ENCODE results near the gene CYP2A7. TPM values are rescaled to one million over a fixed set of nuclear protein-coding genes. Genes with fewer than 3 reads are reported as not detected.
"Not testable (repeated sequence)": the region's sequence is repeated elsewhere in the genome, so short reads cannot be mapped to it uniquely, and the experiment has no call there.

Gene CYP2A7
- total RNA-seq, 1 donor from 2014 or later, result 4.9 TPM

DNA sequence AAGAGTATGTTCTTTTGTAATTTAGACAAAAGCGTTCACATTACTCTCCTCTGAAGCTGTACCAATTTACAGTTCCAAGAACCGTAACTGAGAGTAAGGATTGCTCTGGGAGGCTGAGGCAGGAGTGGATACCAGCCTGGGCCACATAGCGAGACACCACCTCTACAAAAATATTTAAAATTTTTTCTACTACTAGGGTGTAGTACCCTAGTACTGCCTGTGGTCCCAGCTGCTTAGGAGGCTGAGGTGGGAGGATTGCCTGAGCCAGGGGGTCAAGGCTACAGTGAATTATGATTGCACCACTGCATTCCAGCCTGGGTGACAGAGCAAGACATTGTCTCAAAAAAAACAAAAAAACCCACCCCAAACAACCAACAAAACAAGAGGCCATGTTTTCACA lies 19.7 kb downstream of the CYP2A7 start:
- no peaks in the 10 kb centered on the region for H3K36me3 ChIP-seq
- DNase-seq (ENCODE audit: extremely low spot score in 2 of 2), result no peak
- H3K4me1 ChIP-seq, result no peaks in the 10 kb centered on the region
- TF ChIP-seq POLR2AphosphoS5 (IDR thresholded peaks at IDR 0.05; ENCODE audit: insufficient read depth in 1 of 2, low read depth in 1 of 2) (no peak), POLR2A (IDR thresholded peaks at IDR 0.05) (no peak)
- TF ChIP-seq, protein P1, sequence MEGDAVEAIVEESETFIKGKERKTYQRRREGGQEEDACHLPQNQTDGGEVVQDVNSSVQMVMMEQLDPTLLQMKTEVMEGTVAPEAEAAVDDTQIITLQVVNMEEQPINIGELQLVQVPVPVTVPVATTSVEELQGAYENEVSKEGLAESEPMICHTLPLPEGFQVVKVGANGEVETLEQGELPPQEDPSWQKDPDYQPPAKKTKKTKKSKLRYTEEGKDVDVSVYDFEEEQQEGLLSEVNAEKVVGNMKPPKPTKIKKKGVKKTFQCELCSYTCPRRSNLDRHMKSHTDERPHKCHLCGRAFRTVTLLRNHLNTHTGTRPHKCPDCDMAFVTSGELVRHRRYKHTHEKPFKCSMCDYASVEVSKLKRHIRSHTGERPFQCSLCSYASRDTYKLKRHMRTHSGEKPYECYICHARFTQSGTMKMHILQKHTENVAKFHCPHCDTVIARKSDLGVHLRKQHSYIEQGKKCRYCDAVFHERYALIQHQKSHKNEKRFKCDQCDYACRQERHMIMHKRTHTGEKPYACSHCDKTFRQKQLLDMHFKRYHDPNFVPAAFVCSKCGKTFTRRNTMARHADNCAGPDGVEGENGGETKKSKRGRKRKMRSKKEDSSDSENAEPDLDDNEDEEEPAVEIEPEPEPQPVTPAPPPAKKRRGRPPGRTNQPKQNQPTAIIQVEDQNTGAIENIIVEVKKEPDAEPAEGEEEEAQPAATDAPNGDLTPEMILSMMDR (IDR thresholded peaks at IDR 0.05), result no peak
- no peak overlapping the region for H3K4me3 ChIP-seq
- peak overlapping the region; percentile 61 for H3K27ac ChIP-seq
- H3K9me3 ChIP-seq, result no peaks in the 10 kb centered on the region
- intact Hi-C loops (cut with DNase I), result no loop called here
- H3K27me3 ChIP-seq, result no peaks in the 10 kb centered on the region

DNA sequence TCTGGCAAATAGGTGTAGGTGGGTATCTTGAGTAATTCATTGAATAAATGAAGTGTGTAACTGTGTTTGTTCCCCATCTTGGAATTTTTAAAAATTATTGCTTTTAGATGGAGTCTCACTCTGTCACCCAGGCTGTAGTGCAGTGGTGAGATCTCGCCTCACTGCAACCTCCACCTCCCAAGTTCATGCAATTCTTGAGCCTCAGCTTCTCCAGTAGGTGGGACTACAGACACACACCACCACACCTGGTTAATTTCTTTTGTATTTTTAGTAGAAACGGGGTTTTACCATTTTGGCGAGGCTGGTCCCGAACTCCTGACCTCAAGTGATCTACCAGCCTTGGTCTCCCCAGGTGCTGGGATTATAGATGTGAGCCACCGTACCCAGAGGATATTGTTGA lies 23.9 kb downstream of the CYP2A7 start:
- no peak overlapping the region for H3K4me3 ChIP-seq
- H3K9me3 ChIP-seq, result no peaks in the 10 kb centered on the region
- H3K27ac ChIP-seq, result no peak overlapping the region
- no peak for TF ChIP-seq POLR2AphosphoS5 (IDR thresholded peaks at IDR 0.05; ENCODE audit: insufficient read depth in 1 of 2, low read depth in 1 of 2)
- TF ChIP-seq, protein P1 (IDR thresholded peaks at IDR 0.05), result no peak
- no peak for TF ChIP-seq POLR2A (IDR thresholded peaks at IDR 0.05)
- intact Hi-C loops (cut with DNase I), result no loop called here
- DNase-seq (ENCODE audit: extremely low spot score in 2 of 2), result no peak
- no peaks in the 10 kb centered on the region for H3K4me1 ChIP-seq
- no peaks in the 10 kb centered on the region for H3K27me3 ChIP-seq
- H3K36me3 ChIP-seq, result no peaks in the 10 kb centered on the region

DNA sequence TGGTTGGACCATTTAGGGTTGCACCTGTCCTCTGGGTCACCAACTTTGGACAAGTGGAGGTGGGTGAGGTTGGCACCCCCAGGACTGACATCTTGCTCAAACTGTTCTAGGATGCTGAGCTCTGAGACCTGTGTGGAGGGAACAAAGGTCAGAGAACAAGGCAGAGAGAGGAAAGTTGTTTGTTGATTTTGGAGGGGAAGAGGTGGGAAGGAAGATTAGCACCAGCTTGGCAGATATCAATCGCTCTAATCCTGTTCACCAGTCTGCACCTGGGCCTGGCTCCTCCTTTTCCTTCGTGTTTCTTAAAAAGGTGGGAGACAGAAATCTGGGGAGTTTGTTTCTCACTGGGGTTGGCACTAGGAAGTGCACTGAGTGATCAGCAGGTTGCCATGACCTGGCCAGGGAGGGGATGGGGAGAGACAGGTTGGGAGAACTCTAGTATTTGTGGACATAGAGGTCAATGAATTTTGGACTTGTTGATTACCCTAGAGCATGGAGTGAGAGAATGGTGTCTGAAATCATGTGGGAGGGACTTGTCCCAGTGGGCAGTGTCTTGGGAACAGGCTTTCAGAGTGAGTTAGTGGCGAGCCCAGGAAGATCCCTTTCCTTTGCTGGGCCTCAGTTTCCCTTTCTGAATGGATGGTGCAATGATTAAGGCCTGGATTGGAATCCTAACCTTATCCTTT lies 29.4 kb downstream of the CYP2A7 start:
- H3K4me3 ChIP-seq; H3K27ac ChIP-seq; intact Hi-C loops (cut with DNase I); DNase-seq (ENCODE audit: extremely low spot score in 2 of 2); H3K36me3 ChIP-seq; H3K9me3 ChIP-seq; H3K27me3 ChIP-seq: not testable (repeated sequence)
- H3K4me1 ChIP-seq, result peaks cover 13% of the 10 kb centered on the region

DNA sequence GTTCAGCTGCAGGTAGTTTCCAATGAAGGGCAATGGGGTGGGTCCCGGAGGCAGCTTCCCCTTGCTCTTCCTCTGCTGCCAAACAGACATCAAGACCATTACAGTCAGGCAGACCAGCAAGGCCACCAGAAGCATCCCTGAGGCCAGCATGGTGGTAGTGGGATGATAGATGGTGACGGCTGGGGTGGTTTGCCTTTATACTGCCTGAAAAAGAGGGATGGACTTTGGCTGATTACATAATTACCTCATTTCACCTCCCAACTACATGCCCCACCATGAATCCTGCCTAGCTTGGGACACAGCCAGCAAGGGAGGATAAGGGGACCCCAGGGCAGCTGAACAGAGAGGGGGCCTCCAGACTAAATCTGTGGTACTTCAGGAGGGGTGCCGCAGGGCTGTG lies 31.8 kb downstream of the CYP2A7 start, which contains the start of gene CYP2A6:
TSS of gene CYP2A6 (minus strand) at position 171 of the 400 bp plus-strand sequence. CDS start at position 150, 21 bp downstream.
- H3K27ac ChIP-seq; H3K4me3 ChIP-seq; H3K36me3 ChIP-seq; intact Hi-C loops (cut with DNase I); DNase-seq (ENCODE audit: extremely low spot score in 2 of 2); H3K9me3 ChIP-seq; H3K27me3 ChIP-seq: not testable (repeated sequence)
- peaks cover 13% of the 10 kb centered on the region for H3K4me1 ChIP-seq

DNA sequence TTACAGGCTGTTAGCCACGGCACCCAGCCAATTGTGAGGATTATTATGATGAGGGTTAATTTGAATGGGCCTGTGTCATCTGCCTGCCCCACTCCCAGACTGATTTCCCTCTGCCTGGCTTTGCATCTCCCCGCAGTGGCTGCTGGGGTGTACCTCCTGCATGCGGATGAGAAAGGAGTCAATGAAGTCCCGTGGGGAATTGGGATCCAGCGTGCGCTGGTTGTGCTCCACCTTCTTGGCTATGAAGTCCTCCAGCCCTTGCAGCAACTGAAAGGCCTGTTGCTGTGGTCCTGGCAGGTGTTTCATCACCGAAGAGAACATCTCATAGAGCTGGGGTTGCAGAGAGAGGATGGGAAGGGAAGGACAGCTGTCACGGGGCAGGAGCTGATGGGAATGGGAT lies 35.3 kb downstream of the CYP2A7 start:
- H3K9me3 ChIP-seq; H3K27me3 ChIP-seq; DNase-seq (ENCODE audit: extremely low spot score in 2 of 2); H3K36me3 ChIP-seq; H3K4me3 ChIP-seq; intact Hi-C loops (cut with DNase I); H3K27ac ChIP-seq: not testable (repeated sequence)
- H3K4me1 ChIP-seq, result peaks cover 20% of the 10 kb centered on the region

DNA sequence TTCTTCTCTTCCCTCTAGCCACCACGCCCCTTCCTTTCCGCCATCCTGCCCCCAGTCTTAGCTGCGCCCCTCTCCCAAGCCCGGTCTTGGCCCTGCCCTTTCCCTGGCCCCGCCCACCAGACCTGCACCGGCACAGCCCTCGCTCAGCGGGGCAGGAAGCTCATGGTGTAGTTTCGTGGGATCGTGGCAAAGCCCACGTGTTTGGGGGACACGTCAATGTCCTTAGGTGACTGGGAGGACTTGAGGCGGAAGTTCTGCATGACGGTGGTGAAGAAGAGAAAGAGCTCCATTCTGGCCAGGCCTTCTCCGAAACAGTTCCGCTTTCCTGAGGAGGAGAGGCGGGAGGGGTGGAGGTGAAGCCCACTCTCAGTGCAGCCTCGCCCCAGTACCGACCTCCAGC lies 38.4 kb downstream of the CYP2A7 start:
- peak overlapping the region in 1 of 2 donors; percentile 18 for H3K4me3 ChIP-seq
- H3K27me3 ChIP-seq; intact Hi-C loops (cut with DNase I): not testable (repeated sequence)

DNA sequence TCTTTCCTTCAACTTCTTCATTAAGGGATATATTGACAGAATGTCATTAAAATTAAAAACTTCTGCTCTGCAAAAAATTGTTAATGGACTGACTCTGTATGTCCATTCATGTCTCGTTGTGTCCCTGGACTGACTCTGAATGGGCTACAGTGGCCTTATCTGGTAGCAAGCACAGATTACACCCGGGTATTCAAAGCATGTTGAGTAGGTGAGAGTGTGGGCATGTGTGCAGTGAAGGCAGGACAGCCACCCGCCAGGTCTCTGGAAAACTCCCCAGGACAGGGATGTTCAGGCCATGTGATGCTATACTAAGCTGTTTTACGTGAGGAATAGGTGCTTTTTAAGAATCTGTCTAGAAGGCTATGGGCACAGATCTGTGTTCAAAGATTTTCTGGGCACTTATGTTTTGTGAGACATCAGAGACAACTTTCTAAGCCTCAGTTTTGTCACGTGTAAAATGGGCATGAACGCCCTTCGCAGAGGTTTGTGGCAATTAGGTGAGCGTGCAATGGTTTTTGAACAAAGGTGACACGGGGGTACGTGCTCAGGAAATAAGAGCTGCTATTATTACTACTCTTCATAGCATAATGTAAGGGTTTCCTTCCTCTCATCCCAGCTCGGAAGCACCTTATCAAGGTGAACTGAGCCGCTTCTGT lies 38.9 kb downstream of the CYP2A7 start:
- H3K27ac ChIP-seq; H3K4me1 ChIP-seq; intact Hi-C loops (cut with DNase I); DNase-seq (ENCODE audit: extremely low spot score in 2 of 2); H3K9me3 ChIP-seq; H3K27me3 ChIP-seq; H3K36me3 ChIP-seq: not testable (repeated sequence)
- H3K4me3 ChIP-seq, result peak overlapping the region in 1 of 2 donors; percentile 18

More for the DNA sequence above, 38.4 kb downstream of the CYP2A7 start:
- not testable (repeated sequence) for H3K27ac ChIP-seq; H3K9me3 ChIP-seq; DNase-seq (ENCODE audit: extremely low spot score in 2 of 2); H3K36me3 ChIP-seq
- H3K4me1 ChIP-seq, result peaks cover 11% of the 10 kb centered on the region

DNA sequence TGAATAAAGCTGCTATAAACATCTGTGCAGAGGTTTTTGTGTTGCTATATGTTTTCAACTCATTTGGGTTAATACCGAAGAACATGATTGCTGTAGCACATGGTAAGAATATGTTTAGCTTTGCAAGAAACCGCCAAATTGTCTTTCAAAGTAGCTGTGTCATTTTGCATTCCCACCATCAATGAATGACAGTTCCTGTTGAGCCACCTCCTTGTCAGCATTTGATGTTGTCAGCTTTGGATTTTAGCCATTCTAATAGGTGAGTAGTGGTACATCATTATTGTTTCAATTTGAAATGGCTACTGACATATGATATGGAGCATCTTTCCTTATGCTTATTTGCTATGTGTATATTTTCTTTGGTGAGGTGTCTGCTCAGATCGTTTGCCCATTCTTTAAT lies 40.0 kb downstream of the CYP2A7 start:
- H3K27ac ChIP-seq; H3K9me3 ChIP-seq; H3K4me3 ChIP-seq; H3K4me1 ChIP-seq; H3K27me3 ChIP-seq; intact Hi-C loops (cut with DNase I); H3K36me3 ChIP-seq; DNase-seq (ENCODE audit: extremely low spot score in 2 of 2): not testable (repeated sequence)

DNA sequence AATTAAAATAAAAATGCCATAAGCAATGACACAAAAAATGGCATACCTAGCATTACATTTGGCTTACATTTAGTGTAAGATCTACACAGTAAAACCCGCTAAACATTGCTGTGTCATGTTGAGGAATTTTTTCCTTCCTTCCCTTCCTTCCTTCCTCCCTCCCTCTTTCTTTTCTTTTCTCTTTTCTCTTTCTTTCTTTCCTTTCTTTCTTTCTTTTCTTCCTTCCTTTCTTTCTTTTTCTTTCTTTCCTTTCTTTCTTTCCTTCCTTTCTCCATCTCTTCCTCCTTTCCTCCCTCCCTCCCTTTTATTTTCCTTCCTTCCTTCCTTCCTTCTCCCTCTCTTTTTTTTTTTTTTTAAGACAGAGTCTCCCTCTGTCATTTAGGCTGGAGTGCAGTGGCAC lies 43.6 kb downstream of the CYP2A7 start:
- H3K9me3 ChIP-seq; H3K4me1 ChIP-seq; H3K36me3 ChIP-seq; H3K27ac ChIP-seq; H3K27me3 ChIP-seq; H3K4me3 ChIP-seq; intact Hi-C loops (cut with DNase I); DNase-seq (ENCODE audit: extremely low spot score in 2 of 2): not testable (repeated sequence)

All from vagina (tissue), 2 donors.